ENCODE results near the gene FGD1. TPM values are rescaled to one million over a fixed set of nuclear protein-coding genes. Genes with fewer than 3 reads are reported as not detected.
A peak's percentile ranks its signal among the peaks of the same experiment; 100 is the strongest.

The FGD1 gene
- total and polyA plus RNA-seq, 5 donors from 2014 or later: 0.76 to 1.0 (median 0.85) TPM; not detected in 1

- no peak for ATAC-seq (ENCODE audit: low read depth in 2 of 2)
- no peaks in the 10 kb centered on the region for H3K27me3 ChIP-seq (ENCODE audit: control insufficient read depth, insufficient read depth, low read length)
- no peak overlapping the region for H3K27ac ChIP-seq (ENCODE audit: insufficient read depth, low read length, poor library complexity, severe bottlenecking)
- no peak for DNase-seq
- H3K36me3 ChIP-seq (ENCODE audit: control insufficient read depth, insufficient read depth, low read length): no peaks in the 10 kb centered on the region
- H3K4me1 ChIP-seq (ENCODE audit: control insufficient read depth, insufficient read depth, low read length, poor library complexity, severe bottlenecking): no peaks in the 10 kb centered on the region
- Mint-ChIP-seq H3K4me1 (no peaks in the 10 kb centered on the region), H3K4me3 (no peak overlapping the region), H3K27ac (no peak overlapping the region), H3K27me3 (peaks cover 4% of the 10 kb centered on the region), H3K9me3 (no peaks in the 10 kb centered on the region), H3K36me3 (no peaks in the 10 kb centered on the region)
- H3K9me3 ChIP-seq (ENCODE audit: control insufficient read depth in 2 of 2, low read length in 2 of 2): no peaks in the 10 kb centered on the region
- no peak overlapping the region for H3K4me3 ChIP-seq (ENCODE audit: low read depth, low read length)
These were observed 65.5 kb downstream of the FGD1 start for GRCh38 chrX:54430519-54430918.

- ATAC-seq (ENCODE audit: low read depth in 2 of 2): no peak
- Histone ChIP-seq H3K27ac (ENCODE audit: insufficient read depth, low read length, poor library complexity, severe bottlenecking) (no peak overlapping the region), H3K36me3 (ENCODE audit: control insufficient read depth, insufficient read depth, low read length) (no peaks in the 10 kb centered on the region), H3K4me3 (ENCODE audit: low read depth, low read length) (no peak overlapping the region), H3K9me3 (ENCODE audit: control insufficient read depth in 2 of 2, low read length in 2 of 2) (no peaks in the 10 kb centered on the region), H3K27me3 (ENCODE audit: control insufficient read depth, insufficient read depth, low read length) (no peaks in the 10 kb centered on the region), H3K4me1 (ENCODE audit: control insufficient read depth, insufficient read depth, low read length, poor library complexity, severe bottlenecking) (no peaks in the 10 kb centered on the region)
- Mint-ChIP-seq H3K36me3 (no peaks in the 10 kb centered on the region), H3K4me1 (no peaks in the 10 kb centered on the region), H3K27ac (no peak overlapping the region), H3K9me3 (no peaks in the 10 kb centered on the region), H3K4me3 (no peak overlapping the region), H3K27me3 (peaks cover 4% of the 10 kb centered on the region)
- DNase-seq: no peak
These were observed 68.1 kb downstream of the FGD1 start for GRCh38 chrX:54427837-54428424.

GRCh38 chrX:54423161-54423888 lies 72.7 kb downstream of the FGD1 start:
- Histone ChIP-seq H3K27me3 (ENCODE audit: control insufficient read depth, insufficient read depth, low read length) (no peaks in the 10 kb centered on the region), H3K4me1 (ENCODE audit: control insufficient read depth, insufficient read depth, low read length, poor library complexity, severe bottlenecking) (no peaks in the 10 kb centered on the region), H3K4me3 (ENCODE audit: low read depth, low read length) (no peak overlapping the region), H3K9me3 (ENCODE audit: control insufficient read depth in 2 of 2, low read length in 2 of 2) (no peaks in the 10 kb centered on the region), H3K27ac (ENCODE audit: insufficient read depth, low read length, poor library complexity, severe bottlenecking) (no peak overlapping the region), H3K36me3 (ENCODE audit: control insufficient read depth, insufficient read depth, low read length) (no peaks in the 10 kb centered on the region)
- ATAC-seq (ENCODE audit: low read depth in 2 of 2) (no peak), DNase-seq (peak in 1 of 3 donors; percentile 11)
- Mint-ChIP-seq H3K27me3 (peaks cover 10% of the 10 kb centered on the region), H3K27ac (no peak overlapping the region), H3K9me3 (peaks cover 0 to 2% (median 0%) of the 10 kb centered on the region in 7 donors), H3K36me3 (no peaks in the 10 kb centered on the region), H3K4me1 (no peaks in the 10 kb centered on the region), H3K4me3 (no peak overlapping the region)

GRCh38 chrX:54422168-54422567 lies 73.9 kb downstream of the FGD1 start:
- Mint-ChIP-seq H3K9me3 (peaks cover 0 to 2% (median 0%) of the 10 kb centered on the region in 7 donors), H3K4me3 (no peak overlapping the region), H3K4me1 (no peaks in the 10 kb centered on the region), H3K27me3 (peaks cover 10% of the 10 kb centered on the region), H3K27ac (no peak overlapping the region), H3K36me3 (no peaks in the 10 kb centered on the region)
- Histone ChIP-seq H3K36me3 (ENCODE audit: control insufficient read depth, insufficient read depth, low read length) (no peaks in the 10 kb centered on the region), H3K4me3 (ENCODE audit: low read depth, low read length) (no peak overlapping the region), H3K4me1 (ENCODE audit: control insufficient read depth, insufficient read depth, low read length, poor library complexity, severe bottlenecking) (no peaks in the 10 kb centered on the region), H3K27me3 (ENCODE audit: control insufficient read depth, insufficient read depth, low read length) (no peaks in the 10 kb centered on the region), H3K9me3 (ENCODE audit: control insufficient read depth in 2 of 2, low read length in 2 of 2) (no peaks in the 10 kb centered on the region), H3K27ac (ENCODE audit: insufficient read depth, low read length, poor library complexity, severe bottlenecking) (no peak overlapping the region)
- no peak for DNase-seq
- no peak for ATAC-seq (ENCODE audit: low read depth in 2 of 2)

GRCh38 chrX:54419559-54420302 lies 76.3 kb downstream of the FGD1 start:
- Histone ChIP-seq H3K4me1 (ENCODE audit: control insufficient read depth, insufficient read depth, low read length, poor library complexity, severe bottlenecking) (no peaks in the 10 kb centered on the region), H3K27me3 (ENCODE audit: control insufficient read depth, insufficient read depth, low read length) (no peaks in the 10 kb centered on the region), H3K4me3 (ENCODE audit: low read depth, low read length) (no peak overlapping the region), H3K36me3 (ENCODE audit: control insufficient read depth, insufficient read depth, low read length) (no peaks in the 10 kb centered on the region), H3K9me3 (ENCODE audit: control insufficient read depth in 2 of 2, low read length in 2 of 2) (no peaks in the 10 kb centered on the region), H3K27ac (ENCODE audit: insufficient read depth, low read length, poor library complexity, severe bottlenecking) (no peak overlapping the region)
- H3K4me3 Mint-ChIP-seq: no peak overlapping the region
- DNase-seq (no peak), ATAC-seq (ENCODE audit: low read depth in 2 of 2) (no peak)
- peaks cover 0 to 5% (median 0%) of the 10 kb centered on the region in 4 donors for H3K4me1 Mint-ChIP-seq
- H3K27ac Mint-ChIP-seq: no peak overlapping the region
- peaks cover 0 to 2% (median 0%) of the 10 kb centered on the region in 7 donors for H3K9me3 Mint-ChIP-seq
- H3K36me3 Mint-ChIP-seq: no peaks in the 10 kb centered on the region
- H3K27me3 Mint-ChIP-seq: peaks cover 11% of the 10 kb centered on the region

- H3K27me3 ChIP-seq (ENCODE audit: control insufficient read depth, insufficient read depth, low read length): no peaks in the 10 kb centered on the region
- Mint-ChIP-seq H3K9me3 (peaks cover 0 to 3% (median 0%) of the 10 kb centered on the region in 7 donors), H3K4me3 (no peak overlapping the region), H3K27ac (no peak overlapping the region), H3K27me3 (peaks cover 11% of the 10 kb centered on the region), H3K4me1 (peaks cover 0 to 5% (median 0%) of the 10 kb centered on the region in 4 donors), H3K36me3 (no peaks in the 10 kb centered on the region)
- H3K4me3 ChIP-seq (ENCODE audit: low read depth, low read length): no peak overlapping the region
- no peaks in the 10 kb centered on the region for H3K36me3 ChIP-seq (ENCODE audit: control insufficient read depth, insufficient read depth, low read length)
- no peak for ATAC-seq (ENCODE audit: low read depth in 2 of 2)
- DNase-seq: no peak
- H3K9me3 ChIP-seq (ENCODE audit: control insufficient read depth in 2 of 2, low read length in 2 of 2): no peaks in the 10 kb centered on the region
- no peak overlapping the region for H3K27ac ChIP-seq (ENCODE audit: insufficient read depth, low read length, poor library complexity, severe bottlenecking)
- H3K4me1 ChIP-seq (ENCODE audit: control insufficient read depth, insufficient read depth, low read length, poor library complexity, severe bottlenecking): no peaks in the 10 kb centered on the region
These were observed 79.1 kb downstream of the FGD1 start for GRCh38 chrX:54416965-54417364.

- no peaks in the 10 kb centered on the region for H3K27me3 ChIP-seq (ENCODE audit: control insufficient read depth, insufficient read depth, low read length)
- Mint-ChIP-seq H3K9me3 (peaks cover 0 to 3% (median 0%) of the 10 kb centered on the region in 7 donors), H3K4me3 (no peak overlapping the region), H3K27me3 (peaks cover 11% of the 10 kb centered on the region), H3K27ac (no peak overlapping the region), H3K4me1 (peaks cover 0 to 5% (median 0%) of the 10 kb centered on the region in 4 donors), H3K36me3 (no peaks in the 10 kb centered on the region)
- ATAC-seq (ENCODE audit: low read depth in 2 of 2): no peak
- no peaks in the 10 kb centered on the region for H3K9me3 ChIP-seq (ENCODE audit: control insufficient read depth in 2 of 2, low read length in 2 of 2)
- no peaks in the 10 kb centered on the region for H3K4me1 ChIP-seq (ENCODE audit: control insufficient read depth, insufficient read depth, low read length, poor library complexity, severe bottlenecking)
- no peaks in the 10 kb centered on the region for H3K36me3 ChIP-seq (ENCODE audit: control insufficient read depth, insufficient read depth, low read length)
- H3K4me3 ChIP-seq (ENCODE audit: low read depth, low read length): no peak overlapping the region
- no peak for DNase-seq
- no peak overlapping the region for H3K27ac ChIP-seq (ENCODE audit: insufficient read depth, low read length, poor library complexity, severe bottlenecking)
These were observed 80.3 kb downstream of the FGD1 start for GRCh38 chrX:54415534-54416350.
